Stomach (tissue), 4 donors: ENCODE data around the gene TP53I3.

Experiments
- POLR2AphosphoS5 ChIP-seq, 3 donors: sonication (generic); formaldehyde crosslinking; IDR thresholded peaks; one replicate each; pipeline ENCODE4 v1.6.1; 2016; ENCODE audit warnings: antibody characterized with exemption in 3 of 3
- TF ChIP-seq, protein P1 (sequence below), 7 experiments: fragments of 450-650 bp in 4 of 7; fragments of 200-600 bp in 3 of 7; sonication (generic) in 3 of 7; IDR thresholded peaks; one replicate each; pipeline ENCODE4 v1.5.1; 2016 to 2019; ENCODE audit warnings: antibody characterized with exemption in 7 of 7, control low read depth in 2 of 7, mild to moderate bottlenecking in 1 of 7

DNA sequence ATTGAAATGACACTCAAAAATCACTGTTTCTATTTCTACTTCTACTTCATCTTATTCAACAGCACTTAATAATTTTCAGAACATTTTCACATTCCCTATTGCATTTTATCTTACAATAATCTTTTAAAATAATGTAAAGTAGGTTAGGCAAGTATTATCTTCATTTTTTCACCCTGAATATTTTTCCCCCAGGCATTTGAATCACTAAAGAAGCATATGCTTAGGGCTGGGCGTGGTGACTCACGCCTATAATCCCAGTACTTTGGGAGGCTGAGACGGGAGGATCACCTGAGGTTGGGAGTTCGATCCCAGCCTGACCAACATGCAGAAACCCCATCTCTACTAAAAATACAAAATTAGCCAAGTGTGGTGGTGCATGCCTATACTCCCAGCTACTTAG lies 44.1 kb downstream of the TP53I3 start:
- TF ChIP-seq POLR2AphosphoS5 (IDR thresholded peaks at IDR 0.05): no peak
- TF ChIP-seq, protein P1, sequence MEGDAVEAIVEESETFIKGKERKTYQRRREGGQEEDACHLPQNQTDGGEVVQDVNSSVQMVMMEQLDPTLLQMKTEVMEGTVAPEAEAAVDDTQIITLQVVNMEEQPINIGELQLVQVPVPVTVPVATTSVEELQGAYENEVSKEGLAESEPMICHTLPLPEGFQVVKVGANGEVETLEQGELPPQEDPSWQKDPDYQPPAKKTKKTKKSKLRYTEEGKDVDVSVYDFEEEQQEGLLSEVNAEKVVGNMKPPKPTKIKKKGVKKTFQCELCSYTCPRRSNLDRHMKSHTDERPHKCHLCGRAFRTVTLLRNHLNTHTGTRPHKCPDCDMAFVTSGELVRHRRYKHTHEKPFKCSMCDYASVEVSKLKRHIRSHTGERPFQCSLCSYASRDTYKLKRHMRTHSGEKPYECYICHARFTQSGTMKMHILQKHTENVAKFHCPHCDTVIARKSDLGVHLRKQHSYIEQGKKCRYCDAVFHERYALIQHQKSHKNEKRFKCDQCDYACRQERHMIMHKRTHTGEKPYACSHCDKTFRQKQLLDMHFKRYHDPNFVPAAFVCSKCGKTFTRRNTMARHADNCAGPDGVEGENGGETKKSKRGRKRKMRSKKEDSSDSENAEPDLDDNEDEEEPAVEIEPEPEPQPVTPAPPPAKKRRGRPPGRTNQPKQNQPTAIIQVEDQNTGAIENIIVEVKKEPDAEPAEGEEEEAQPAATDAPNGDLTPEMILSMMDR (IDR thresholded peaks at IDR 0.05): no peak
